ENCODE data around the gene TAS2R40.
"Not testable (repeated sequence)": the region's sequence is repeated elsewhere in the genome, so short reads cannot be mapped to it uniquely, and the experiment has no call there.

Gene TAS2R40

DNA sequence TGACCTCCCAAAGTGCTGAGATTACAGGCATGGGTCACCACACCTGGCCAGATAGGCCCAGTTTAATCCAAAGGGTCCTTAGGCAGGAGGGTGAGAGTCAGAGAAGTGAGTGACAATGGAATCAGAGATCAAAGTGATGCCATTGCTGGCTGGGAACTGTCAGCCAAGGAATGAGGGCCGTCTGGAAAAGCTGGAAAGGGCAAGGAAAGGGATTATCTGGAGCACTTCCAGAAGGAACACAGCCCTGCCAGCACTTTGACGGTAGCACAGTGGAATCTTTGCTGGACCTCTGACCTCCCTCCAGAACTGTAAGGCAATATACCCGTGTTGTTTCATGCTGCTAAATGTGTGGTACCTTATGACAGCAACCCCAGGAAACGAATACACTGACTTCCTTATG lies 11.3 kb upstream of the TAS2R40 start:
- H3K4me3 ChIP-seq (ENCODE audit: low read depth, low read length): no peak overlapping the region
- TF ChIP-seq, protein P1, sequence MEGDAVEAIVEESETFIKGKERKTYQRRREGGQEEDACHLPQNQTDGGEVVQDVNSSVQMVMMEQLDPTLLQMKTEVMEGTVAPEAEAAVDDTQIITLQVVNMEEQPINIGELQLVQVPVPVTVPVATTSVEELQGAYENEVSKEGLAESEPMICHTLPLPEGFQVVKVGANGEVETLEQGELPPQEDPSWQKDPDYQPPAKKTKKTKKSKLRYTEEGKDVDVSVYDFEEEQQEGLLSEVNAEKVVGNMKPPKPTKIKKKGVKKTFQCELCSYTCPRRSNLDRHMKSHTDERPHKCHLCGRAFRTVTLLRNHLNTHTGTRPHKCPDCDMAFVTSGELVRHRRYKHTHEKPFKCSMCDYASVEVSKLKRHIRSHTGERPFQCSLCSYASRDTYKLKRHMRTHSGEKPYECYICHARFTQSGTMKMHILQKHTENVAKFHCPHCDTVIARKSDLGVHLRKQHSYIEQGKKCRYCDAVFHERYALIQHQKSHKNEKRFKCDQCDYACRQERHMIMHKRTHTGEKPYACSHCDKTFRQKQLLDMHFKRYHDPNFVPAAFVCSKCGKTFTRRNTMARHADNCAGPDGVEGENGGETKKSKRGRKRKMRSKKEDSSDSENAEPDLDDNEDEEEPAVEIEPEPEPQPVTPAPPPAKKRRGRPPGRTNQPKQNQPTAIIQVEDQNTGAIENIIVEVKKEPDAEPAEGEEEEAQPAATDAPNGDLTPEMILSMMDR (IDR thresholded peaks at IDR 0.05; ENCODE audit: borderline replicate concordance, insufficient read depth, low read depth, low read length): no peak

DNA sequence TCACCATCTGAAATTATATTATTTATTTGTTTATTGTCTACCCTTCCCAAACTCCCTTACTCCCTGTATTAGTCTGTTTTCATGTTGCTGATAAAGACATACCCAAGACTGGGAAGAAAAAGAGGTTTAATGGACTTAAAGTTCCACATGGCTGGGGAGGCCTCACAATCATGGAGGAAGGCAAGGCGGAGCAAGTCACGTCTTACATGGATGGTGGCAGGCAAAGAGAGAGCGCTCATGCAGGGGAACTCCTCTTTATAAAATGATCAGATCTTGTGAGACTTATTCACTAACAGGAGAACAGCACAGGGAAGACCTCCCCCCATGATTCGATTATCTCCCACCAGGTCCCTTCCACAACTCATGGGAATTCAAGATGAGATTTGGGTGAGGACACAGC lies 8.4 kb upstream of the TAS2R40 start:
- not testable (repeated sequence) for H3K4me3 ChIP-seq (ENCODE audit: low read depth, low read length)

DNA sequence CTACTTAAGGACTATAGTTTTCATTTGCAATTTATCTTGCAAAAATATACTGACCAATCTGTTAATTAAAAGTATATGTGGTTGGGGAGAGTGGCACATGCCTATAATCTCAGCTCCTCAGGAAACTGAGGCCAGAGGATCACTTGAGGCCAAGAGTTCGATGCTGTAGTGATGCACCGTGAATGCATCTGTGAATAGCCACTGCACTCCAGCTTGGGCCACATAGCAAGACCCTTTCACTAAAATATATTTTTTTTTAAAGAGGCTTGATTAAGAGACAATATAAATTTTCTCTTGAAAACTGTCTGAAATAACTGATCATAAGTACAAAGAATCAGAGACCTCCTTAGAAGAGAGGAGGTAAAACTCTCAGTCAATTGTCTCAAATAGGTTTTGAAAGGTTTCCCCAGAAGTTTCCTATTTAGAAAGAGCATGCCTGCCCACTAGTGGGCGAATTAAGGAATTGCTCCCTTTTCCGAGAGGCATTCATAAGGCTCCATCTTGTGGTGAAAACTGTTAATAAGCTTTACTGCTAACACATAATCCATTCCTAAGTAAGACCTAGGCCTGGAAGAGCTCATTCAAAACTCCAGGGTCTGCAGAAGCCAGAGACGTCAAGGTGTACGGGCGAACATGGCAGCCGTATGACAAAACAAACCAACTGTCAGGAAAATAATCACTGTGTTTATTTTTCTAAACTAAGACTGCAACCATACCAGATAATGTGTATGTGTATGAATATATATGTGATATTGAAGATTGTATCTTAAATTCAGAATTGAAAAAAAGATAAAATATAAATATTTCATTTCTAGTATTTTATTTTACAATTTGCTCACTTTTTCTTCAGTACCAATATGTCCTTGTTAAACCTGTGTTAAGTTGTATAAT lies 6.8 kb upstream of the TAS2R40 start:
- TF ChIP-seq, protein P1 (IDR thresholded peaks at IDR 0.05; ENCODE audit: borderline replicate concordance, insufficient read depth, low read depth, low read length): peak; percentile 88

DNA sequence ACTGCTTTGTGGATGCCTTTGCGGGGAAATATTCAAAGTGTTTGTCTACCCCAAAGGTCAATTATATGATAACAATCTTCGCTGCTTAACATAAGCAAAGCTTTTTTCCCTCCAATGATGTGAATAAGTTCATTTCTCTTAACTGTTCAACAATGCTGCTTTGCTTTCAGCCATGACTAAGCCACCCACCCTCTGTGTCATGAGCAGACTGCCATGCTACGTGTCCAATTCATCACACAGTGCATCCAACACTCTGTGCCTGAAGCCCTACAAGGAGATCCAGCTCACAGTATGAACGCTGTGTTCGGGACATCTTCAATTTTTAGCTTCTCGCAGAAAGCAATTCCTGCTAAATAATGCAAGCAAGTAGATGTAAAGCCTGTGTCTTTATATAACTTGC lies 5.7 kb upstream of the TAS2R40 start:
- TF ChIP-seq, protein P1 (IDR thresholded peaks at IDR 0.05; ENCODE audit: borderline replicate concordance, insufficient read depth, low read depth, low read length): no peak
- no peak overlapping the region for H3K4me3 ChIP-seq (ENCODE audit: low read depth, low read length)

More for the DNA sequence above, 6.8 kb upstream of the TAS2R40 start:
- no peak overlapping the region for H3K4me3 ChIP-seq (ENCODE audit: low read depth, low read length)

DNA sequence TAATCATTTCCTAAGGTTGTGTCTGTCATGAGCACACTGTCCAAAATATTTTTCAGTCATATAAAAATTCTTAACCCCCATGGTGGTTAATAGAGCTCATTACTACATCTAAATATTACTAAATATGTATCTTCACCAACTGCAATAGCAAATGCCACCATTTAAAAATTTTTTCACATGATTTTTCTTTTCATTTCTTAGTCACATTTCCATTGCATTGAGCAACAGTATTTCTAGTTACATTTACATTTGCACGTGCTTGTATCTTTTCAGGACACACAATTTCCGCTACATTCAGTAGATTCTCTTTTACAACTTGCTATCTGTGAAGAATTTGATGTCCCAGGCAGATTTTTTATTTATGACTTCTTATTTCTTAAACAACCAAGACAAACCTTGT lies 5.2 kb upstream of the TAS2R40 start:
- TF ChIP-seq, protein P1 (IDR thresholded peaks at IDR 0.05; ENCODE audit: borderline replicate concordance, insufficient read depth, low read depth, low read length): no peak
- H3K4me3 ChIP-seq (ENCODE audit: low read depth, low read length): no peak overlapping the region

DNA sequence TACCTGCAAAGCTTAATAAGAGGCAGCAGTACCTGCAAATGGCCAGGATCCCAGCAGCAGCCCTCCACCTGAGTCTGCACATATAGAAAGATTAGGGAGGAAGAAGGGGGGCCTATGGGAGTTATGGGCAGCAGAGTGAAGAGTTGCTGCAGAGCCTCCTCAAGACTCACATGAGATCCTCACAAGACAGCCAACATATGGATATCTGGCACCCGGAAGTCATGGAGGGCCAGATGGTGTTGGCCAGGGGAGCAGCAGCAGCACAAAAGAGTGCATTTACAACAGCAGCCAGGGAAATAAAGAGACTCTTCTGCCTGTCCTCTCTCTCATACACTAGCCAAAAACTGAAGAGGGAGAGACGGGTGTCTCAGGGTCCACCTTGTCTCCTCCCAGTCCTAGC lies 4.0 kb upstream of the TAS2R40 start:
- TF ChIP-seq, protein P1 (IDR thresholded peaks at IDR 0.05; ENCODE audit: borderline replicate concordance, insufficient read depth, low read depth, low read length): no peak
- H3K4me3 ChIP-seq (ENCODE audit: low read depth, low read length): no peak overlapping the region

DNA sequence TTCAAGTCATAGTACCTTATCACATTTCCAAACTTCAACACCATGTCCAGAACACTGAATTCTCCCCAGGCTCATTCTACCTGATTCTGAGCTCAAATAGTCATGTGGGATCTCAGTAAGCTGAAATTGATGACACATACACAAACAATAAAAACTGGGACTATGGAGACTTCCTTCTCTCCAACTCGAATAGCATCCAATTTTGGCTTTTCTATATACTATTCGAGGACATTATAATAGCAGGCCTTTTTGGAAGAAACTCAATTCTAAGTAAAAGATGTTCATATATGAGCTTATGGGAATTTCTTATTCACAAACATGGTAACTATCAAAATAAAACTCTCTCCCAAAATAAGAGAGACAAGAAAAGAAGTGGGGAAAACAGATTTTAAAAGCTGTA lies 551 bp upstream of the TAS2R40 start:
- no peak overlapping the region for H3K4me3 ChIP-seq (ENCODE audit: low read depth, low read length)
- TF ChIP-seq, protein P1 (IDR thresholded peaks at IDR 0.05; ENCODE audit: borderline replicate concordance, insufficient read depth, low read depth, low read length): no peak
